CD4-positive, alpha-beta memory T cell (primary cell): ENCODE measurements around the gene SKA1. TPM values are rescaled to one million over a fixed set of nuclear protein-coding genes. Genes with fewer than 3 reads are reported as not detected.
"Not testable (repeated sequence)": the region's sequence is repeated elsewhere in the genome, so short reads cannot be mapped to it uniquely, and the experiment has no call there.

Experiments used
- CTCF ChIA-PET: fragments of 350-600 bp; sonication (Branson Sonifier 250); formaldehyde crosslinking; loops from one replicate; lab custom pipeline; 2021; ENCODE audit warnings: inconsistent platforms; ENCODE audit not compliant: partially characterized antibody; lab: Charles Lee
- POLR2A ChIA-PET: fragments of 350-600 bp; sonication (Branson Sonifier 250); formaldehyde crosslinking; loops from one replicate; lab custom pipeline; 2021; ENCODE audit not compliant: partially characterized antibody; lab: Charles Lee
- DNase-seq, 5 donors: peaks; one replicate each; pipeline versions ENCODE4 v3.0.0 to v3.0.0-alpha.2; 2020 to 2022; ENCODE audit warnings: mixed read lengths in 1 of 5
- H3K27ac ChIP-seq: one replicate; pipeline ENCODE4 v1.7.0; 2013; ENCODE audit warnings: low read depth, low read length
- H3K27me3 ChIP-seq: 2 replicates; pipeline ENCODE4 v1.7.0; 2013; ENCODE audit warnings: mild to moderate bottlenecking, low read length, moderate library complexity; ENCODE audit not compliant: insufficient read depth
- H3K36me3 ChIP-seq: 2 replicates; pipeline ENCODE4 v1.7.0; 2013; ENCODE audit warnings: mild to moderate bottlenecking, low read length, moderate library complexity; ENCODE audit not compliant: insufficient read depth
- H3K4me1 ChIP-seq: 2 replicates; pipeline ENCODE4 v1.7.0; 2013; ENCODE audit warnings: mild to moderate bottlenecking, low read length, moderate library complexity; ENCODE audit not compliant: insufficient read depth
- H3K4me3 ChIP-seq, 2 donors: one replicate each; pipeline ENCODE4 v1.7.0; 2013; ENCODE audit warnings: low read length in 2 of 2, mild to moderate bottlenecking in 1 of 2
- H3K9me3 ChIP-seq, 2 donors: one replicate each; pipeline ENCODE4 v1.7.0; 2013; ENCODE audit warnings: low read length in 2 of 2, control low read depth in 1 of 2; ENCODE audit not compliant: control insufficient read depth in 1 of 2
- H3K27ac Mint-ChIP-seq, 7 donors: one replicate each; pipeline ENCODE4 v1.8.0; 2020 to 2021; ENCODE audit warnings: mixed read lengths in 7 of 7, mild to moderate bottlenecking in 6 of 7, inconsistent platforms in 3 of 7, moderate library complexity in 3 of 7
- H3K27me3 Mint-ChIP-seq, 2 donors: one replicate each; pipeline ENCODE4 v1.8.0; 2020 to 2021; ENCODE audit warnings: mixed read lengths in 2 of 2
- H3K36me3 Mint-ChIP-seq, 2 donors: one replicate each; pipeline ENCODE4 v1.8.0; 2020 to 2021; ENCODE audit warnings: mixed read lengths in 2 of 2, inconsistent platforms in 1 of 2, mild to moderate bottlenecking in 1 of 2
- H3K4me1 Mint-ChIP-seq, 4 donors: one replicate each; pipeline ENCODE4 v1.8.0; 2020 to 2021; ENCODE audit warnings: mixed read lengths in 4 of 4, mild to moderate bottlenecking in 1 of 4
- H3K4me3 Mint-ChIP-seq, 8 donors: one replicate each; pipeline ENCODE4 v1.8.0; 2020 to 2021; ENCODE audit warnings: mixed read lengths in 8 of 8, mild to moderate bottlenecking in 7 of 8, moderate library complexity in 6 of 8, inconsistent platforms in 3 of 8
- H3K9me3 Mint-ChIP-seq, 8 donors: one replicate each; pipeline ENCODE4 v1.8.0; 2020 to 2021; ENCODE audit warnings: mixed read lengths in 8 of 8, mild to moderate bottlenecking in 5 of 8, inconsistent platforms in 3 of 8, moderate library complexity in 1 of 8
- intact Hi-C: fragments of 100-400 bp; cut with micrococcal nuclease; formaldehyde crosslinking; loops from one replicate; pipeline ENCODE4 v1.15.1; 2023
- polyA plus RNA-seq, 2 donors: library from polyadenylated mRNA; unstranded; fragments of 300-500 nt; fragmentation: Illumina TruSeq; gene quantifications; one replicate each; pipeline ENCODE4 v1.2.3, GENCODE V29; 2021
- total RNA-seq, 2 experiments: library from RNA; stranded (reverse); gene quantifications; one replicate each; pipeline ENCODE4 v1.2.3, GENCODE V29; 2021

The SKA1 gene
- total and polyA plus RNA-seq, 4 experiments from 2014 or later: 0.16 to 0.47 (median 0.28) TPM; not detected in 1

- ChIA-PET POLR2A (no interaction called here), CTCF (interaction anchor here (1.2 kb wide), 1 partner anchor 19 kb away, joined by 4 read pairs; no protein-coding TSS in a partner anchor)
- no peak overlapping the region for H3K4me3 ChIP-seq
- no peaks in the 10 kb centered on the region for H3K9me3 ChIP-seq
- Mint-ChIP-seq H3K4me3 (no peak overlapping the region), H3K9me3 (no peaks in the 10 kb centered on the region), H3K27me3 (peaks cover 11 to 13% of the 10 kb centered on the region in 2 donors), H3K27ac (no peak overlapping the region), H3K36me3 (no peaks in the 10 kb centered on the region), H3K4me1 (no peaks in the 10 kb centered on the region)
- intact Hi-C loops: no loop called here
- no peak for DNase-seq
- H3K4me1 ChIP-seq: no peaks in the 10 kb centered on the region
- H3K27me3 ChIP-seq: no peaks in the 10 kb centered on the region
- no peaks in the 10 kb centered on the region for H3K36me3 ChIP-seq
- no peak overlapping the region for H3K27ac ChIP-seq
Measured at GRCh38 chr18:50410894-50411293, 36.0 kb downstream of the SKA1 start.

- H3K27ac Mint-ChIP-seq, CTCF ChIA-PET, H3K36me3 ChIP-seq, H3K27me3 Mint-ChIP-seq, DNase-seq, H3K4me3 ChIP-seq, POLR2A ChIA-PET, H3K36me3 Mint-ChIP-seq, H3K27me3 ChIP-seq, H3K4me1 ChIP-seq, H3K9me3 ChIP-seq, H3K4me1 Mint-ChIP-seq, H3K4me3 Mint-ChIP-seq, H3K27ac ChIP-seq, intact Hi-C loops: not testable (repeated sequence)
- peaks cover 5 to 23% (median 11%) of the 10 kb centered on the region in 8 donors for H3K9me3 Mint-ChIP-seq
Measured at GRCh38 chr18:50416832-50417231, 42.0 kb downstream of the SKA1 start.

- intact Hi-C loops, H3K27me3 Mint-ChIP-seq, POLR2A ChIA-PET, H3K27ac ChIP-seq, CTCF ChIA-PET, H3K4me3 Mint-ChIP-seq, H3K27me3 ChIP-seq, H3K4me1 Mint-ChIP-seq, H3K9me3 ChIP-seq, H3K4me3 ChIP-seq, H3K36me3 Mint-ChIP-seq, H3K36me3 ChIP-seq, H3K4me1 ChIP-seq, H3K27ac Mint-ChIP-seq, DNase-seq: not testable (repeated sequence)
- H3K9me3 Mint-ChIP-seq: peaks cover 5 to 23% (median 11%) of the 10 kb centered on the region in 8 donors
Measured at GRCh38 chr18:50417705-50418104, 42.9 kb downstream of the SKA1 start.

- H3K4me3 Mint-ChIP-seq: no peak overlapping the region
- peaks cover 5 to 26% (median 11%) of the 10 kb centered on the region in 8 donors for H3K9me3 Mint-ChIP-seq
- no peaks in the 10 kb centered on the region for H3K4me1 Mint-ChIP-seq
- CTCF ChIA-PET: no interaction called here
- no peak for DNase-seq
- no peaks in the 10 kb centered on the region for H3K9me3 ChIP-seq
- H3K27ac Mint-ChIP-seq: no peak overlapping the region
- no peaks in the 10 kb centered on the region for H3K36me3 ChIP-seq
- no peak overlapping the region for H3K27ac ChIP-seq
- H3K36me3 Mint-ChIP-seq: no peaks in the 10 kb centered on the region
- no peak overlapping the region for H3K4me3 ChIP-seq
- POLR2A ChIA-PET: no interaction called here
- H3K27me3 Mint-ChIP-seq: peaks cover 0 to 17% of the 10 kb centered on the region in 2 donors
- intact Hi-C loops: no loop called here
- no peaks in the 10 kb centered on the region for H3K4me1 ChIP-seq
- no peaks in the 10 kb centered on the region for H3K27me3 ChIP-seq
Measured at GRCh38 chr18:50418650-50419049, 43.8 kb downstream of the SKA1 start.

- Mint-ChIP-seq H3K9me3 (peaks cover 5 to 31% (median 20%) of the 10 kb centered on the region in 8 donors), H3K27me3 (peaks cover 5 to 23% of the 10 kb centered on the region in 2 donors), H3K4me3 (no peak overlapping the region), H3K4me1 (no peaks in the 10 kb centered on the region), H3K36me3 (no peaks in the 10 kb centered on the region), H3K27ac (no peak overlapping the region)
- H3K27me3 ChIP-seq: no peaks in the 10 kb centered on the region
- H3K27ac ChIP-seq: no peak overlapping the region
- ChIA-PET CTCF (interaction anchor here (1.0 kb wide), 1 partner anchor 9 kb away, joined by 3 read pairs; no protein-coding TSS in a partner anchor), POLR2A (no interaction called here)
- no peaks in the 10 kb centered on the region for H3K36me3 ChIP-seq
- intact Hi-C loops: no loop called here
- H3K4me1 ChIP-seq: no peaks in the 10 kb centered on the region
- no peak overlapping the region for H3K4me3 ChIP-seq
- no peak for DNase-seq
- H3K9me3 ChIP-seq: no peaks in the 10 kb centered on the region
Measured at GRCh38 chr18:50422286-50422898, 47.5 kb downstream of the SKA1 start.

GRCh38 chr18:50424877-50425690, 50.2 kb downstream of the SKA1 start:
- Histone ChIP-seq H3K4me3 (no peak overlapping the region), H3K27ac (no peak overlapping the region), H3K27me3 (no peaks in the 10 kb centered on the region), H3K4me1 (no peaks in the 10 kb centered on the region), H3K9me3 (no peaks in the 10 kb centered on the region), H3K36me3 (no peaks in the 10 kb centered on the region)
- Mint-ChIP-seq H3K27me3 (peaks cover 7 to 23% of the 10 kb centered on the region in 2 donors), H3K4me1 (no peaks in the 10 kb centered on the region), H3K27ac (no peak overlapping the region), H3K9me3 (peaks cover 0 to 17% (median 8%) of the 10 kb centered on the region in 8 donors), H3K4me3 (peak overlapping the region in 1 of 8 donors; percentile 2), H3K36me3 (no peaks in the 10 kb centered on the region)
- POLR2A ChIA-PET: no interaction called here
- DNase-seq: no peak
- intact Hi-C loops: no loop called here
- CTCF ChIA-PET: no interaction called here

GRCh38 chr18:50427896-50428295, 53.0 kb downstream of the SKA1 start:
- CTCF ChIA-PET: interaction anchor here (1.1 kb wide), 2 partner anchors 14 to 22 kb away, joined by 3 to 4 read pairs; no protein-coding TSS in a partner anchor
- Histone ChIP-seq H3K27me3 (no peaks in the 10 kb centered on the region), H3K27ac (no peak overlapping the region), H3K36me3 (no peaks in the 10 kb centered on the region), H3K4me1 (no peaks in the 10 kb centered on the region), H3K4me3 (no peak overlapping the region), H3K9me3 (no peaks in the 10 kb centered on the region)
- H3K9me3 Mint-ChIP-seq: peaks cover 0 to 14% (median 8%) of the 10 kb centered on the region in 8 donors
- peak overlapping the region in 1 of 7 donors; percentile 34 for H3K27ac Mint-ChIP-seq
- no peaks in the 10 kb centered on the region for H3K4me1 Mint-ChIP-seq
- no peak for DNase-seq
- intact Hi-C loops: no loop called here
- peaks cover 7 to 16% of the 10 kb centered on the region in 2 donors for H3K27me3 Mint-ChIP-seq
- no peaks in the 10 kb centered on the region for H3K36me3 Mint-ChIP-seq
- H3K4me3 Mint-ChIP-seq: no peak overlapping the region
- POLR2A ChIA-PET: no interaction called here
